SJSA1 (cell line): ENCODE measurements around the gene CA14. TPM values are rescaled to one million over a fixed set of nuclear protein-coding genes. Genes with fewer than 3 reads are reported as not detected.

ENCODE experiments used
- DNase-seq, 2 experiments: peaks; one replicate each; pipeline ENCODE4 v3.0.0-alpha.2; 2015 to 2020; ENCODE audit warnings: low spot score in 2 of 2, low read depth in 1 of 2
- H3K27ac ChIP-seq: fragments of 250-450 bp; sonication (Bioruptor Pico); 2 replicates; pipeline ENCODE4 v1.5.1; 2020; ENCODE audit warnings: mild to moderate bottlenecking, moderate library complexity
- H3K27me3 ChIP-seq: fragments of 250-450 bp; sonication (Bioruptor Pico); replicated peaks from 2 replicates; pipeline ENCODE4 v1.5.1; 2020; ENCODE audit warnings: mild to moderate bottlenecking, moderate library complexity
- H3K36me3 ChIP-seq: fragments of 250-450 bp; sonication (Bioruptor Pico); 2 replicates; pipeline ENCODE4 v1.5.1; 2020; ENCODE audit warnings: mild to moderate bottlenecking
- H3K4me1 ChIP-seq: fragments of 250-450 bp; sonication (Bioruptor Pico); replicated peaks from 2 replicates; pipeline ENCODE4 v1.6.1; 2021; ENCODE audit warnings: mild to moderate bottlenecking
- H3K4me3 ChIP-seq: fragments of 250-450 bp; sonication (Bioruptor Pico); 2 replicates; pipeline ENCODE4 v1.5.1; 2020; ENCODE audit warnings: mild to moderate bottlenecking
- H3K9me3 ChIP-seq: fragments of 250-450 bp; sonication (Bioruptor Pico); replicated peaks from 2 replicates; pipeline ENCODE4 v1.5.1; 2020; ENCODE audit warnings: mild to moderate bottlenecking
- total RNA-seq: library from RNA; depleted of rRNA; stranded (reverse); fragments of >200 nt; shearing (Covaris generic); gene quantifications from 2 replicates; pipeline ENCODE4 v1.2.3, GENCODE V29; 2014; rRNA removed

The CA14 gene
- total RNA-seq, 1 experiment from 2014 or later, result not detected

- Histone ChIP-seq H3K27me3 (no peaks in the 10 kb centered on the region), H3K9me3 (no peaks in the 10 kb centered on the region), H3K36me3 (peaks cover 32% of the 10 kb centered on the region), H3K4me1 (no peaks in the 10 kb centered on the region), H3K27ac (no peak overlapping the region), H3K4me3 (no peak overlapping the region)
- DNase-seq, result no peak
Observed at GRCh38 chr1:150309758-150310508, 52.4 kb downstream of the CA14 start.

GRCh38 chr1:150311762-150312161 is 54.2 kb downstream of the CA14 start:
- peaks cover 17% of the 10 kb centered on the region for H3K36me3 ChIP-seq
- H3K4me1 ChIP-seq, result no peaks in the 10 kb centered on the region
- no peaks in the 10 kb centered on the region for H3K9me3 ChIP-seq
- no peaks in the 10 kb centered on the region; the same call in 1 of the 2 replicates for H3K27me3 ChIP-seq
- H3K27ac ChIP-seq, result no peak overlapping the region
- no peak overlapping the region for H3K4me3 ChIP-seq
- DNase-seq, result no peak

Other genes with a start within 250 kb of the CA14 start
- 14.2 and 27.2 TPM in 2 replicates for gene OTUD7B, start 247.0 kb upstream of the CA14 start, total RNA-seq
- 52.6 and 54.8 TPM in 2 replicates for gene VPS45, start 190.0 kb upstream of the CA14 start, total RNA-seq
- gene PLEKHO1, start 107.9 kb upstream of the CA14 start, total RNA-seq, result 76.2 and 90.1 TPM in 2 replicates
- gene ANP32E, start 21.7 kb upstream of the CA14 start, total RNA-seq, result 95.3 and 103 TPM in 2 replicates
- gene APH1A, start 11.2 kb downstream of the CA14 start, total RNA-seq, result 113 and 122 TPM in 2 replicates
- gene C1orf54, start 15.0 kb downstream of the CA14 start, total RNA-seq, result 0.21 TPM in 1 of 2 replicates, not detected in the other
- gene CIART, start 24.8 kb downstream of the CA14 start, total RNA-seq, result 5.9 and 6.1 TPM in 2 replicates
- gene MRPS21, start 36.1 kb downstream of the CA14 start, total RNA-seq, result 45.5 and 60.0 TPM in 2 replicates
- 40.2 and 49.6 TPM in 2 replicates for gene PRPF3, start 63.8 kb downstream of the CA14 start, total RNA-seq
- gene RPRD2, start 106.4 kb downstream of the CA14 start, total RNA-seq, result 3.9 and 9.9 TPM in 2 replicates
- 8.7 and 13.3 TPM in 2 replicates for gene TARS2, start 229.6 kb downstream of the CA14 start, total RNA-seq